GM12865 (cell line): ENCODE measurements around the gene RHOBTB3.
A peak's percentile ranks its signal among the peaks of the same experiment; 100 is the strongest.

Source experiments
- DNase-seq: peaks from one replicate; pipeline ENCODE4 v3.0.0; 2010; ENCODE audit warnings: low read depth
- H3K4me3 ChIP-seq: 2 replicates; pipeline ENCODE4 v1.5.1; 2011; ENCODE audit warnings: mild to moderate bottlenecking, low read depth, low read length, control low read depth
- TF ChIP-seq, protein P1 (sequence below): IDR thresholded peaks from 2 replicates; pipeline ENCODE4 v1.5.1; 2011; ENCODE audit warnings: low read length, control low read depth, low read depth, inconsistent platforms; ENCODE audit not compliant: insufficient read depth; ENCODE audit errors: missing control alignments

The RHOBTB3 gene

DNA sequence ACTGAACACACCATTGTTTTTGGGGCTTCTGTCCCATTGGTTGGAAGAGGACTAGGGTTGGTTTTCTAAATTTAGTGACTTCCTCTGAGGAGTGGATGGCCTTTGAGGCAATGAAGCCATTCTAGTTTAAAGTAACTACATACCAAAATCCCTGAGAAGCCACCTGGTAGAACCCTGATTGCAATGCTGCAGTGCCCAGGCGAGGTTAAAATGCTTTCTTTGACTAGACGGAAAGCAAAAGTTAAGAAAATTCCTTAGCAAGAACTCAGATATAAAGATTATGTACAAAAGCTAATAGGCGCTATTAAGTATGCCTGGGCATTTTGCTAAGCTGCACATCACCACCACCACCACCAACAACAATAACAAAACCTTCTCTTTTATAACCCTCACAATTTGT is 70.8 kb downstream of the RHOBTB3 start:
- H3K4me3 ChIP-seq: no peak overlapping the region
- no peak for DNase-seq
- TF ChIP-seq, protein P1, sequence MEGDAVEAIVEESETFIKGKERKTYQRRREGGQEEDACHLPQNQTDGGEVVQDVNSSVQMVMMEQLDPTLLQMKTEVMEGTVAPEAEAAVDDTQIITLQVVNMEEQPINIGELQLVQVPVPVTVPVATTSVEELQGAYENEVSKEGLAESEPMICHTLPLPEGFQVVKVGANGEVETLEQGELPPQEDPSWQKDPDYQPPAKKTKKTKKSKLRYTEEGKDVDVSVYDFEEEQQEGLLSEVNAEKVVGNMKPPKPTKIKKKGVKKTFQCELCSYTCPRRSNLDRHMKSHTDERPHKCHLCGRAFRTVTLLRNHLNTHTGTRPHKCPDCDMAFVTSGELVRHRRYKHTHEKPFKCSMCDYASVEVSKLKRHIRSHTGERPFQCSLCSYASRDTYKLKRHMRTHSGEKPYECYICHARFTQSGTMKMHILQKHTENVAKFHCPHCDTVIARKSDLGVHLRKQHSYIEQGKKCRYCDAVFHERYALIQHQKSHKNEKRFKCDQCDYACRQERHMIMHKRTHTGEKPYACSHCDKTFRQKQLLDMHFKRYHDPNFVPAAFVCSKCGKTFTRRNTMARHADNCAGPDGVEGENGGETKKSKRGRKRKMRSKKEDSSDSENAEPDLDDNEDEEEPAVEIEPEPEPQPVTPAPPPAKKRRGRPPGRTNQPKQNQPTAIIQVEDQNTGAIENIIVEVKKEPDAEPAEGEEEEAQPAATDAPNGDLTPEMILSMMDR: no peak

DNA sequence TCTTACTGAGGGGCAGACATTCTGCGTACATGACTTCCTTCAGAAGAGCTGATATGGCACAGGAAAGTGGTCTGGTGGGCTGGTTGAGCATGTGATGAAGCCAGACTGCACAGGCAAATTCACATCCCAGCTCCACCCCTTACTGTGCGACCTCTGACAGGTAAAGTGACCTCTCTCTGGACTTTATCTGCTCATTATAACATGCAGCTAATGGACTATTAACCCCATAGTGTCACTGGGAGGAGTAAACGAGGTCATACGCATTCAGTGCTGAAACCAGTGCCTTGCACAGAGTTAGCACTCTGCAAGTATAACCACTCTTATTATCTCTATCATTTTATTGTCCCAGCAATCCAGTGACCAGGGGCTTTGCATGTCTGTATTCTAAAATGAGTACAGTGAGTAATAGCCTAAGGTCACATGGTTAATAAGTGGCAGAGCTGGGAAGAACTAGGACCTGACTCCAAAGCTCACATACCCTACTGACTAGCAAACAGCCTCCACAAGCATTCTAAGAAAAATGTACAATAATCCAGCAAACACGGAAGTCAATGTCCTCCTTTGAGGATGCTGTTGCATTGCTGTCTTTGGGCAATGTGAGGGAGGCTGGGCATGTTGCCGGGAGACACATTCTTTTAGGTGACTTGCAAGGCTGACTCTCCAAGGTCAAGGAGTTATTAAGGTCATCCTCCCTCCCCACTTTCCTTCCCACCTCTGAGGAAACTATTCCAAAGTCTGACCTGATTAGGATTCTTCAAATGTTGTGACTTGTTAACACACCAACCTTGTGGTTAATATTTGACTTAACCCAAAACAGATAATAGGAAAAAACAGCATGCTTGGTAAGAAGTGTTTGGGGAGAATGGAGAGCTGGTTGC is 72.4 kb downstream of the RHOBTB3 start:
- no peak for DNase-seq
- no peak overlapping the region for H3K4me3 ChIP-seq
- TF ChIP-seq, protein P1: no peak

DNA sequence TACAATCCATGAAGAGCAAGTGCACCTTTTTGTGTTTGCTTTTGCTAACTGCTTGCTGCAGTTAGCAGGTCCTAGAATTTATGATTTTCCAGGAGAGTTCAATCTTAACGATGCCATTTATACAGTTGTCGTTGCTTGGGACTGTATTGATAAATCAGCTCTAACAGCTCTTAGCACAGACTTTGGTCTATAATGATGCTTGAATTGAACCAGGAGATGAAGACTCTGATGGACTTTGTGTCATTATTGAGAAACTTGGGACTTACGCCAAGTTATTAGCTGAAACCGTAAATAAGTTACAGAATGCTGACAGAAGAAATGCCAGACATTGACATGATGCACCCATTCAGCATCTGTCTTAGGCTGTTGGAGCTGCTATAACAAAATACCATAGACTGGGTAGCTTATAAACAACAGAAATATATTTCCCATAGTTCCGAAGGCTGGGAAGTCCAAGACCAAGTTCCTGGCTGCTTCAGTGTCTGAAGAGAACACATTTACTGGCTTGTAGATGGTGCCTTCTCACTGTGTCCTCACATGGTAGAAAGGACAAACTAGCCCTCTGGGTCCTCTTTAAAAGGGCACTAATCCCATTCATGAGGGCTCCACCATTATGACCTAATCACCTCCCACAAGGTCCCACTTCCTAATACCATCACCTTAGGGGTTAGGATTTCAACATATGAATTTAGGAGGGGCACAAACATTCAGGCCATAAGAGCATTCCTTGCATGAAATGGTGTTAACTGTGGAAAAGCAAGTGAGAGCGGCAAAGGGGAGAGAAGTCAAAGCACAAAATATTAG is 73.8 kb downstream of the RHOBTB3 start:
- TF ChIP-seq, protein P1: no peak
- DNase-seq: no peak
- H3K4me3 ChIP-seq: no peak overlapping the region

DNA sequence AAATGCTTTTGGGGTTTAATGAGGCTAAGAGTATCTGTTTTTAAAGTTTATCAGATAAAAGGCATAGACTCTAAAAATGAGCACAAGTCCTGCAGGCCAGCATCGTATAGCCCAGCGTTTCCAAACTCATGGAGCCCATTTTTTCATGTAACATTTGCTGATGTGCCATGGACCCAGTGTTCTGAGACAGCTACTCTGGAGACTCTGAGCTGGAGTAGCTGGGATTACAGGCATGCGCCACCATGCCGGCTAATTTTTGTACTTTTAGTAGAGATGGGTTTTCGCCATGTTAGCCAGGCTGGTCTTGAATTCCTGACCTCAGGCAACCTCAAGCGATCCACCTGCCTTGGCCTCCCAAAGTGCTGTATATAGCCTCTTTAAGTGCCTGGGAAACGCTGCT is 75.6 kb downstream of the RHOBTB3 start:
- DNase-seq: no peak
- TF ChIP-seq, protein P1: no peak

DNA sequence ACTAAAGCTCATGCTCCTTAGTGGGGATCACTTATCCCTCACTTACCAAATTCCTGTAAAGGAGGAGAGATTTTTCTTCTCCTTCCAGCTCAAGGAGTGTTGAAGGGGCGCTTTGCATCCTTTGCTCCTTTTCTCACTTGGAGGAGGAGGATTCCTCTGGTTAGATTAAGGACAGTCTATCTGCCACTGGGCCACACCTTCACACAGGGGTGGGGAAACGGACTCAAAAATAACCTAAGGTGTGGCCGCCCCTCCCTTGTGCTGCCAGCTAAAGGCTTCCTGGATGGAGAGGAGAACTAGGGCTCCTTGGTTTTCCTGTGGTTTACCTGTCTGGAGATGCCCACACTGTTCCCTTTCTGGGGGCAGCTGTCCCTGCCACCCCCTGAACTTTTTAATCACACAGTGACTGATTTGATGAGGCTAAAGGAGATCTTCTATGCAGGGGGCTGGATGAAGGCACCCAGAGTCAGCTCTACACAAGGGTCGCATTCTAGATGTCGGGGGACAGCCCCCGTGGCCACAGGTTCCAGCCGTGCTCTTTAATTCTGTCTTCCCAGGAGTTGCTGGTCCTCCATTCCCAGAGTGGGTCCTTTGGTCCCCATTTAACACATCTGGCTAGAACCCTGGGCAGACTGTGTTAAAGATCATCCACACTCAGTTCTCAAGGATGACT is 77.0 kb downstream of the RHOBTB3 start:
- TF ChIP-seq, protein P1: no peak
- DNase-seq: peak; percentile 38
- peak overlapping the region; percentile 40 for H3K4me3 ChIP-seq

More for the DNA sequence above, 75.6 kb downstream of the RHOBTB3 start:
- H3K4me3 ChIP-seq: no peak overlapping the region

DNA sequence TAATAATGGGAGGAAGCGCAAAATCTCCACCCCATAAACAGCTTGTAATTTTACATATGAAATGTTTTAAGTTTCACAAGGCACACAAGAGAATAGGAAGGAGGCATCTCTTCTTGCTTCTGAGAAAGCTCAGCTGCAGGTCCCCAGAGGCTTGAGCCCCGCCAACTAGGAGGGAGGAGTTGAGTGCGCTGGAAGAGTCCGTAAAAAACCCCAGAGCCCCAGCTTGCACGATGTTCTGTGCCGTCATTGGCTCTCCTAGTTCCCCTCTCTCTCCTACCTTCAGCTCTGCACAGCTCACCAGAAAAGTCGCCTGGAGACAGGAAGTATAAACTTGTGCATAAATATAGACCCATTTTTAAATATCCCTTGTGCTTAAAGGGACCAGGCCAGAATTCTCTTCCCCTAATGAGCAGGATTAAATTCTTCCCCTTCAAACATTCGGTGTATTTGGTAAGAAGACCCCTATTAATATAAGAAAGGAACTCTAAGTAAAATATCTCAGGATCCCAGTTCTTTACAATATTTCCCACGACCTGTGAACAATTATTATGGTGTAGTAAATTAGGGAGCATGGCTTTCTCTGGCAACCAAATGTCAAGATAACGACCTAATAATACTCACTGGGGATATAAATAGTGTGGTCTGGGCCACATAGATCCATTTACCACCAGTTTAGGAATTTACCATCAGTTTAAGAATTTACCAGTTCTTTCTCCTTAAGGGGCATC is 77.7 kb downstream of the RHOBTB3 start:
- H3K4me3 ChIP-seq: peak overlapping the region; percentile 46
- TF ChIP-seq, protein P1: no peak
- DNase-seq: peak; percentile 98
